AG09319 (cell line): ENCODE measurements around the gene FANCE.
"Not testable (repeated sequence)": the region's sequence is repeated elsewhere in the genome, so short reads cannot be mapped to it uniquely, and the experiment has no call there.

ENCODE experiments used
- DNase-seq: peaks from one replicate; pipeline ENCODE4 v3.0.0-alpha.2; 2010; ENCODE audit warnings: low read depth; ENCODE audit errors: extremely low read depth
- TF ChIP-seq, protein P1 (sequence below): IDR thresholded peaks from 2 replicates; pipeline ENCODE4 v1.5.1; 2011; ENCODE audit warnings: low read depth, mild to moderate bottlenecking, inconsistent platforms, low read length, moderate library complexity

FANCE gene

DNA sequence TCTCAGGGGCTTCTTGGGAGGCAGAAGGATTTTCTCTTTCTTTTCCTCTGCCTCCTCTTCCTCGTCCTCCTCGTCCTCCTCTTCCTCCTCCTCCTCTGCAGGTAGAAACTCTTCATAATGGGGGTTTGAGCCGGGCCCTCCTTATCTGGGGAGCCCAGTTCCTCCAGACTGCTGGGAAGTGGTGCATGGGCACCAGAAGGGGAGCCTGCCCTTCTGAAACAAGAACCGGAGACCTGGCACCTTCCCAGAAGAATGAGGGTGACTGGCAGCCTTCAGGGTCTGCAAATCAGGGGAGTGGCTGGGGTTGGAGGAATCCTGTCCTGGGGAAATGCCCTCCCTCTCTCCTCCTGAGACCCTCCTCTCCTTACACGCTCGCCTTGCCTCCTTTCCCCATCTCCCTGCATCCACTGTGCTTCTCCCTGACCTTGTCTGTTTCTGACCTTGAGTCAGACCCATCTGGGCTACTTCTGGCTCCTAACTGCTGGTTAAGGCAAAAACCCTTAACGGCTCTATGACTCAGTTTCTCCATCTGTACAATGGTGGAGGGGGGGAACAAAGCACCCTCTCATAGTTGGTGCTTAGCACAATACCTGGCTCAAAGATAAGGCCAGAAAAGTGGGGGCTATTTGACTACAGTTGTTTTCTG lies 58.9 kb downstream of the FANCE start:
- DNase-seq: no peak
- TF ChIP-seq, protein P1, sequence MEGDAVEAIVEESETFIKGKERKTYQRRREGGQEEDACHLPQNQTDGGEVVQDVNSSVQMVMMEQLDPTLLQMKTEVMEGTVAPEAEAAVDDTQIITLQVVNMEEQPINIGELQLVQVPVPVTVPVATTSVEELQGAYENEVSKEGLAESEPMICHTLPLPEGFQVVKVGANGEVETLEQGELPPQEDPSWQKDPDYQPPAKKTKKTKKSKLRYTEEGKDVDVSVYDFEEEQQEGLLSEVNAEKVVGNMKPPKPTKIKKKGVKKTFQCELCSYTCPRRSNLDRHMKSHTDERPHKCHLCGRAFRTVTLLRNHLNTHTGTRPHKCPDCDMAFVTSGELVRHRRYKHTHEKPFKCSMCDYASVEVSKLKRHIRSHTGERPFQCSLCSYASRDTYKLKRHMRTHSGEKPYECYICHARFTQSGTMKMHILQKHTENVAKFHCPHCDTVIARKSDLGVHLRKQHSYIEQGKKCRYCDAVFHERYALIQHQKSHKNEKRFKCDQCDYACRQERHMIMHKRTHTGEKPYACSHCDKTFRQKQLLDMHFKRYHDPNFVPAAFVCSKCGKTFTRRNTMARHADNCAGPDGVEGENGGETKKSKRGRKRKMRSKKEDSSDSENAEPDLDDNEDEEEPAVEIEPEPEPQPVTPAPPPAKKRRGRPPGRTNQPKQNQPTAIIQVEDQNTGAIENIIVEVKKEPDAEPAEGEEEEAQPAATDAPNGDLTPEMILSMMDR: no peak

DNA sequence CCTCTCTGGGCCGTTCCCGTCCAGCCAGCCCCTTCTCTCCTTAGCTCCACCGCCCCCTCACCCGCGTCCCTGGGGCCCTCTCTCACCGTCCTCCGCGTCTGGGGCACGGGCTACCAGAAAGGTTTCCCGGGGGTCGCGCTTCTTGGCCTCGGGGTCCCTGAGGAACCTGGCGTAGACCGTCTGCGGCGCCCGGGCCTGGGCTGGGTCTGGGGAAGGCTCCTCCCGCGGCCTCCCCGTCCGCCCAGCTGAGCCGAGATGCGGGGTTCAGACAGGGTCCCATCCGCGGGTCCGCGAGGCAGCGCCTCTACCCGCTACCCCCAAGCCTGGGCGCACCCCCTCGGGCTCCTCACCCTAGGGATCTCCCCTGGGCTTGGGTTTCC lies 59.4 kb downstream of the FANCE start:
- TF ChIP-seq, protein P1: no peak
- no peak for DNase-seq

DNA sequence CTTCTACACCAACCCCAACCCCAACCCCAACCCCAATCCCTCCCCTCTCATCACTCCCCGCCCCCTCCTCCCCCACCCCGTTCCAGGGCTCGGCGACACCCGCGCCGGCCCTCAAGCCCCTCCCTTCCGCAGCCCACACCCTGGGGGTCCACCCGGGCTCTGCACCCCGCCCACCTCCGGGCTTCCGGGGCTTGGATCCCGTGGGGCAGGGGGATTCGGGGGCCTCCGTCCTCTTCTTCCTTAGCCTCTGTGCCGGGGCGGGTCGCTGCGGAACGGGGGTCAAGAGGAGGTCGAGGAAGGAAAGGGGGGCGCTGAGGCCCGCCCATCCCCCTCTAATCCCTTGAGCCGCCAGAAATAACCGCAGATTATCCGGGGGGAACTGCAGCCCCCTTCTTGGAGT lies 59.9 kb downstream of the FANCE start:
- TF ChIP-seq, protein P1: no peak
- DNase-seq: no peak

DNA sequence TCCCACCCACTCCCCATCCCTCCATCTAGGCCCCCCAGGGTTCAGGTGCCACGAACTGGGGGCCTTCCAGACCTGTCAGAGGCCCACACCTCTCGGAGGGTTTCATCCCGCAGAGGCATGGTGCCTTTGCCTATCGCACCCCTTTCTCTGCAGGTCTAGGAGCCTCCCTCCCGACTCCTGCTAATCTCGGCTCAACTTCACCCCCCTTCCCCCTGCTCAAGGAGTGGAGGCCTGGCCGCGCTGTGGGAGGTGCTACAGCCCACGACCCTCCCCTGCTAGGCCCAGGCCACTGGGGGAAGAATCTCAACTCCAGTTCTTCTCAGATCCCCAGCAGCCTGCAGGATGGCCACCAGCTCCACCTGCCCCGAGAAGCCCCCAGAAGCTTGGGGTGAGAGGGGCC lies 60.6 kb downstream of the FANCE start, which contains the start of gene TULP1:
TULP1 (minus strand) TSS at position 157 of the 400 bp plus-strand sequence; CDS start at position 119, 38 bp downstream.
- TF ChIP-seq, protein P1: no peak
- DNase-seq: no peak

DNA sequence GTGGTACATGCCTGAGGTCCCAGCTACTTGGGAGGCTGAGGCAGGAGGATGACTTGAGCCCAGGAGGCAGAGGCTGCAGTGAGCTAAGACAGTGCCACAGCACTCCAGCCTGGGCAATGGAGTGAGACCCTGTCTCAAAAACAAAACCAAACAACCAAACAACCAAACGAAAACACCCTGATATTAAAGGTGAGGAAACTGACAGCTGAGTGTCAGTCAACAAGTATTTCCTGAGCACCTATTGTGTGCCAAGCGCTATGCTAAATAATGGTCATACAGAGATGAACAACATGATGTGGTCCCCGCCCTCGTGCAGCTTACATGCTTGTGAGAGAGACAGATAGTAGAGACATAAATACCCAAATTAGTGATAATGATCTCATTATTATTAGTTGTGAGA lies 62.4 kb downstream of the FANCE start:
- no peak for DNase-seq
- TF ChIP-seq, protein P1: no peak

DNA sequence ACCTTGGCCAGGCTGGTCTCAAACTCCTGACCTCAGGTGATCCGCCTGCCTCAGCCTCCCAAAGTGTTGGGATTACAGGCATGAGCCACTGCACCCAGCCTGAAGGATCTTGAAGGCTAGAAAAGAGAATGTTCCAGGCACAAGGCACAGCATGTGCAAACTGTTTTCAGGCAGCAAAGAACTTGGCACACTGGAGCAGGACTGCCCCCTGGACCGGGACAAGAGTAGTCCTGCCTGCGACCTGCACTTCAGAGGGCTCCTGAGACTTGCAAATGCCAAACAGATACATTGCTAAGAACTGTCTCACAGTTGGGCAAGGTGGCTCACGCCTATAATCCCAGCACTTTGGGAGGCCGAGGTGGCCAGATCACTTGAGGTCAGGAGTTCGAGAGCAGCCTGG lies 63.8 kb downstream of the FANCE start:
- not testable (repeated sequence) for DNase-seq
